GM21576 (cell line): ENCODE data around the gene HSFX4.
A peak's percentile ranks its signal among the peaks of the same experiment; 100 is the strongest.
"Not testable (repeated sequence)": the region's sequence is repeated elsewhere in the genome, so short reads cannot be mapped to it uniquely, and the experiment has no call there.

Experiments
- ATAC-seq: cut with Tn5 transposase; IDR thresholded peaks from one replicate; pipeline ENCODE4 v1.9.1; 2021; ENCODE audit warnings: mild to moderate bottlenecking, moderate library complexity; ENCODE audit not compliant: unreplicated experiment

HSFX4 gene

GRCh38 chrX:149929400-149929799 lies at the start of gene HSFX4:
Gene HSFX4 (plus strand): TSS chrX:149929573. CDS start chrX:149929645, 72 bp downstream.
- not testable (repeated sequence) for ATAC-seq

- no peak for ATAC-seq
Measured at GRCh38 chrX:149881081-149881711, 48.2 kb upstream of the HSFX4 start, which contains the start of gene MAGEA8. Gene MAGEA8 (plus strand): TSS chrX:149881183. CDS start chrX:149884273, 3,090 bp downstream.

- not testable (repeated sequence) for ATAC-seq
Measured at GRCh38 chrX:149890828-149891227, 38.5 kb upstream of the HSFX4 start.

- no peak for ATAC-seq
Measured at GRCh38 chrX:149898554-149898953, 30.8 kb upstream of the HSFX4 start.

- ATAC-seq: peak; percentile 68
Measured at GRCh38 chrX:149903889-149904748, 25.3 kb upstream of the HSFX4 start.

GRCh38 chrX:149908308-149908707 lies 21.1 kb upstream of the HSFX4 start:
- ATAC-seq: peak; percentile 62

- no peak for ATAC-seq
Measured at GRCh38 chrX:149908727-149909126, 20.6 kb upstream of the HSFX4 start.

GRCh38 chrX:149909324-149910177 lies 19.8 kb upstream of the HSFX4 start:
- ATAC-seq: no peak

GRCh38 chrX:149910178-149910695 lies 19.1 kb upstream of the HSFX4 start:
- ATAC-seq: no peak

GRCh38 chrX:149916745-149917392 lies 12.5 kb upstream of the HSFX4 start:
- ATAC-seq: peak; percentile 91

- ATAC-seq: not testable (repeated sequence)
Measured at GRCh38 chrX:149923836-149924235, 5.5 kb upstream of the HSFX4 start.

GRCh38 chrX:149924434-149924833 lies 4.9 kb upstream of the HSFX4 start:
- ATAC-seq: not testable (repeated sequence)

- not testable (repeated sequence) for ATAC-seq
Measured at GRCh38 chrX:149927245-149927963, 2.0 kb upstream of the HSFX4 start.

GRCh38 chrX:149927964-149928258 lies 1.5 kb upstream of the HSFX4 start:
- not testable (repeated sequence) for ATAC-seq

- ATAC-seq: not testable (repeated sequence)
Measured at GRCh38 chrX:149928635-149929034, 738 bp upstream of the HSFX4 start.

- ATAC-seq: not testable (repeated sequence)
Measured at GRCh38 chrX:149931355-149931754, 2.0 kb downstream of the HSFX4 start.

GRCh38 chrX:149932150-149932549 lies 2.8 kb downstream of the HSFX4 start:
- not testable (repeated sequence) for ATAC-seq

GRCh38 chrX:149932970-149933369 lies 3.6 kb downstream of the HSFX4 start:
- ATAC-seq: not testable (repeated sequence)

- ATAC-seq: not testable (repeated sequence)
Measured at GRCh38 chrX:149933547-149933946, 4.2 kb downstream of the HSFX4 start.

GRCh38 chrX:149937328-149937727 lies 8.0 kb downstream of the HSFX4 start:
- ATAC-seq: not testable (repeated sequence)
